GM19467 (cell line): ENCODE measurements around the gene PPFIBP1.

Source experiments
- ATAC-seq: cut with Tn5 transposase; IDR thresholded peaks from one replicate; pipeline ENCODE4 v1.9.1; 2021; ENCODE audit warnings: mild to moderate bottlenecking, moderate library complexity; ENCODE audit not compliant: unreplicated experiment

Gene PPFIBP1

DNA sequence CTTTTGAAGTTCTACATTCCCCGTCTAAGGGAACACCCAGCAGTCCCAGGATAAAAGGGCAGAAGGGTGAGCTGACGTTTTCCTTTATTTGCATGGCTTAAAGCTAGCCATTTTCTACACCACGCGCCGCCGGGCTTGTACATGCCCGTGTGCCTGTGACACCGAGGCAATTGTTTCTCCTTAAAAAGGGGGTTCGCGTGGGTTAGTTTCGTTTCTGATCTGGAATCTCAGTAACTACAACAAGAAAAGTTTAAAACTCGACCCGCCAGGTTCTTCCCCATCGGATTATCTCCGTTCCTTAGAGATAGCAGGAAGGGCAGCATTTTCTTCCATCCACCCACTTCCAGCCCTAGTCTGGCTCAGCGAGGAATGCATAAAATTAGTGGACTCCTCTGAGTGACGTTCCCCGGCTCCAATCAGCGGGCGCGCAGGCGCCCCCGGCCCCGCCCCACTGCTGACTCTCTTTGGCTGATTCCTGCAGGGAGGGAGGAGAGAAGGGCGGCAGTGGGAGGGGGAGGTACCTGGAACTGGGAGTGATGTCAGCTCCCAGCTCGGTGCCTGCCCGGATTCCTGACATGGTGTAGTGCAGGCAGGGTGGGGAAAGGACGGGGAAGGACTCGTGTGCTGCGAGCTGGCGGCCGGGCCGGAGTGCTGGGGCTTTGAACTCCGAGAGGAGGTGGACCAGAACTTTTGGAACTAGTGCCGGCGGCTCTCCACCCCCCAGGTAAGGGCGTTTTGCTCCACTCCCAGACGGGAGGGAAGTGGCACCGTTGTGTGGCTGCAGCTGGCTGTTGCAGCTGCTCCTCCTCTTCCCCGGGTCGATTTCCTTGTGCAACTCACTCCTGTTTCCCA lies at the start of gene PPFIBP1:
Gene PPFIBP1, plus strand, starts transcription at position 565 of the 852 bp plus-strand sequence. CDS start 109,191 bp downstream, outside the sequence.
- ATAC-seq, result peak; percentile 93

DNA sequence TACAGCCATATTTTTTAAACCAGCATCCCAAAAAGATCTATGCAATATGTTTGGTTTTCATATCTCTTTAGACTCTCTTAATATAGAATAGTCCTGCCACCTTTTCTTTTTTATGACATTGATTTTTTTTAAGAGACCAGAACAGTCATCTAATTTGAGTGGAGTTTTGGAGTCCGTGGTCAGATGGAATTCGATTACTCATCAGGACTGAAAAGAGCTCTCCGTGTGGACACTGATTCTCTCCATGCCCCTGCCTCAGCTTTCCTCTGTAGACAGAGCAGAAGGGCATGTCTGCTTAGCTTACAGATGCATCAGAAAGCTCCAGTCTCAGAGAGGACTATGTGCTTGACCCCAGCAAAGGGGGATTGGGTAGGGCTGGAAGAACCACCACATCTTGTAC lies 49.7 kb upstream of the PPFIBP1 start:
- ATAC-seq, result no peak

DNA sequence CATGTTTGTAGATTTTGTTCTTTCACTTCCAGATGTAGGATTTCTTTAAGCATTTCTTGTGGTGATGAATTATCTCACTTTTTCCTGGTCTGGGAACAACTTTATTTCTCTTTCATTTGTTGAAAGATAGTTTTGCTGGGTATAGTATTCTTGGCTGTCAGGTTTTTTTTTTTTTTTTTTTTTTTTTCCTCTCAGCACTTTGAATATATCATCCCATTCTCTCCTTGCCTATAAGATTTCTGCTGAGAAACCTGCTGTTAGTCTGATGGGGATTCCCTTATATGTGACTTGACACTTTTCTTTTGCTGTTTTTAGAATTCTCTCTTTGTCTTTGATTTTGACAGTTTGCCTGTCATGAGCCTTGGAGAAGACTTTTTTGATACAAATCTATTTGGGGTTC lies 47.0 kb upstream of the PPFIBP1 start:
- ATAC-seq, result no peak

DNA sequence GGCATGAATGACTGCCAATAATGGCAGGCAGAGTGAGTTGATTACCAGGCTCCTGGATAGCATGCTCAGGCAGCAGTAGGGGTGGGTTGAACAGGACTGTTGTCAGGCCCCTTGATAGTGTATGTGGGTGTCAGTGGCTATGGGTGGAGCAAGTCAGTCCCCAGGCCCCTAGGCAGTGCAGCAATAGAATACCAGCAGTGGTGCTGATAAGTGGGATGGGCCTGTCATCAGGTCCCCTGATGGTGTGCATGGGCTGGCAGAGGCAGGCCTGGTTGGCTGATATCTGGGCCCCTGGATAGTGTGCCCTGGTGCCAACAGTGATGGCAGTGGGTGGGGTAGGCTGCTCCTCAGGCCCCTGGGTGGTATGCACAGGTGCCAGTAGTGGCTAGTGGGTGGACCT lies 45.1 kb upstream of the PPFIBP1 start:
- ATAC-seq, result no peak

DNA sequence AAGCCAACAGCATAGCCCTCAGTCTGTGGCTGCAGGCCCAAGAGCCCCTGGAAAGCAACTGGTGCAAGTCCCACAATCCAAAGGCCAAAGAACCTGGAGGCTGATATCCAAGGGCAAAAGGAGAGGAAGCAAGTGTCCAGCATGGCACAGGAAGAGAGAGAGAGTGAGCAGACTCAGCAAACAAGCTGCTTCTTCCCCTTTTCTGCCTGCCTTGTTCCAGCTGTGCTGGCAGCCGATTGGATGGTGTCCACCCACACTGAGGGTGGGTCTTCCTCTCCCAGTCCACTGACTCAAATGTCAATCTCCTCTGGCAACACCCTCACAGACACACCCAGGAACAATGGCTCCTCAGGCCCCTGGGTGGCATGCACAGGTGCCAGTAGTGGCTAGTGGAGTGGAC lies 44.0 kb upstream of the PPFIBP1 start:
- no peak for ATAC-seq

DNA sequence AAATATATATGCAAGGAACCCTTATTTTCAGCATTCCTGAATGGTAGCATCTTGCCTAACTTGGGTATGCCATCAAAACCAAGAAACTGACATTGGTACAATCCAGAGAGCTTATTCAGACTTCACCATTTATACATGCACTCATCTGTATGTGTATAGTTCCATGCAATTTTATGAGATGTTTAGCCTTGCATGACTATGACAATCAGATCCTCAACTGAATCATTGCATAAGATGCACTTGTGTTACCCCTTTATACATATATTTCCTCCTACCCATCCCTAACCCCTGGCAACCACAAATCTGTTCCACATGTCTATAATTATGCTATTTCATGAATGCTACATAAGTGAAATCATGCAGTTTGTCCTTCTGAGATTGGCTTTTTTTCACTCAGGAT lies 37.0 kb upstream of the PPFIBP1 start:
- ATAC-seq, result no peak

DNA sequence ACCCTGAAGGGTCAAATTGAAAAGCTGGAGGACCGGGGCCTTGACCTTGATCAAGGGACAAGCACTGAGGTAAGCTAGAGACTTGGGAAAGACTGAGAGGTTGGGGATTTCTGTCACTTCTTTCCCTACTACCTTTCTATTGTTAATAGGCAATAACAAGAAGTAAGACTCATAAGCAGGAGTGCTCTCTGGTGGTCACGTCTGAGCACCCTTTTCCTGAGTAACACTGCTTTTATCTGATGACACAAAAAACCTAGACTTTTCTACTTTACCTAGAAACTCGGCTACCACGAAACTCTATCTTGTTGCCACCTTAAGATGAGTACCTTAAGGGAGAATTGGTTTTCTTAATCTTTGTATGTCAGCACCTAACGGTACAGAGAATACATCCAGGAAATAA lies 35.5 kb upstream of the PPFIBP1 start:
- no peak for ATAC-seq

DNA sequence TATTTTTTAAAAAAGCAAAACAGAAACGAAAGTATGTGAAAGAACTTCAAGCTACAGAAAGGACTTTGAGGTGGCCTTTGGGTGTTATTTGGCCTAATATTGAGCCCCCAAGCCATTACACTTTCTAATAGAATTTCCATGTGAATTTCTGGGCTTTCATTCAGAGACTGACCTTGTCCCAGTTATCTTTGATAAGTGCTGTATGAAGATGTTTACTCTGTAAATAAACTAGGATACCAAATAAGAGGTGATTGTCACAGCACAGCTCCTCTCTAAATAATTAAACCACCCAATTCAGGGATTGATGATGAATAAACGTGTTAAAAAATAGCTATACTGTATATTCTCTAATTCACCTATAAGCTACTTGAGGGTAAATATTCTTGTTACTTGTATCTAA lies 32.8 kb upstream of the PPFIBP1 start:
- no peak for ATAC-seq

DNA sequence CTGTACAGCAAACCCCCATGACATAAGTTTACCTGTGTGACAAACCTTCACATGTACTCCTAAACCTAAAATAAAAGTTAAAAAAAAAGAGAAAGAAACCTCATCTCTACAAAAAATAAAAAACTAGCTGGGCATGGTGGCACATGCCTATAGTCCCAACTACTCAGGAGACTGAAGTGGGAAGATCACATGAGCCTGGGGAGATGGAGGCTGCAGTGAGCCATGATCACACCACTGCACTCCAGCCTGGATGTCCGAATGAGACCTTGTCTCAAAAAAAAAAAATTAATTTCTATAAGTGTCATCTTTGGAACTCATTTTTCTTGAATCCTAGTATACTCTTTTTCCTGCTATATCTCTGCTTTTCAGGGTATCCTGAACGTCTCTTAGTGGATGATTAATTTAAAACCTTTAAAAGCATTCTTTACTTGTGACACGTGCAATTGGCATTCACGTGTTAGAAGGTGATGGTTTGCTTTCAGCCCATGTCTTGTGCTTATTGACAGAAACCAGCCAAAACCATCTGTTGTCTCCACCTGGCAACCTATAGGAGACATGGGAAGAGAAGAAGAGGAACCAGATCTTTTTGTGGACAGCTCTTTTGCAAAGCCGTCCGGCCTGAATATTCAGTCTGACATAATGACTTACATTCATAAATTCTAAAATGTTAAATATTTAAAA lies 30.6 kb upstream of the PPFIBP1 start:
- no peak for ATAC-seq

DNA sequence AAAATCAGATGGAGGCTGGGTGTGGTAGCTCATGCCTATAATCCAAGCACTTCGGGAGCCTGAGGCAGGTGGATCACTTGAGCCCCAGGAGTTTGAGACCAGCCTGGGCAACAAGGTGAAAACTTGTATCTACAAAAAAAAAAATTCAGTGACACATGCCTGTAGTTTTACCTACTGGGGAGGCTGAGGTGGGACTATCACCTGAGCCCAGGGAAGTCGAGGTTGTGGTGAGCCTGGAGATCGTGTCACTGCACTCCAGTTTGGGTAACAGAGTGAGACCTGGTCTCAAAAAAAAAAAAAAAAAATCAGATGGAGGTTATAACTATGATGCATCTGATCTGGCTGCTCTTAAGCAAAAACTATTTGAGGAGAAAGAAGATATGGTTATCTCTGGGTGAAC lies 26.6 kb upstream of the PPFIBP1 start:
- ATAC-seq, result no peak

DNA sequence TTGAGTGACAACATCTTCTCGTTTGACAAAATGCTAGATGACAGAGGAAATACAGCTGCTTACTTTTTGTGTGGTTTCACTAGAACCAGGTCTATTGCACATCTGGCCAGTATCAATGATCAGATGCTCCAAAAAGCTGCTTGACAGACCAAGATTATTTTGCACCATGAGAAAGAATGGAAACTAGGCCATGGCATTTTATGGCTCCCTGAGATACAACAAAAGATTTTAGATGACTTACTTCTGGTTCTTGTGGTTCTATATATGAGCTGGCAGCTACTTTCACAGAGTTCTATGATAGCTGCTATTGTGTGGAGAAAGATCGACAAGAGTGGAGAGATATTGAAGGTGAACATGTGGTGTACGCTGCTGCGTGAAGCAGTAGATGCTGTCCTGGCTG lies 25.9 kb upstream of the PPFIBP1 start:
- ATAC-seq, result no peak

DNA sequence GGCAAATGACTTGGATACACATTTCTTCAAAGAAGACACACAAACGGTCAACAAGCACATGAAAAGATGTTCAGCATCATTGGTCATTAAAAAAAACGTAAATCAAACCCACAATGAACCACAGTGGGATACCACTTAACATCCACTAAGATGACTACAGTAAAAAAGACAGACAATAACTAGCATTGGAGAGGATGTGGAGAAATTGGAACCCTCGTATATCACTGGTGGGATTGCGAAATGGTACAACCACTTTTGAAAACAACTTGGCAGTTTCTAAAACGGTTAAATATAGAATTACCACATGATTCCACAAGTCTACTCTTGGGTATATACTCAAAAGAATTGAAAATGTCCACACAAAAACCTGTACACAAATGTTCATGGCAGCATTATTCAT lies 25.2 kb upstream of the PPFIBP1 start:
- ATAC-seq, result no peak

DNA sequence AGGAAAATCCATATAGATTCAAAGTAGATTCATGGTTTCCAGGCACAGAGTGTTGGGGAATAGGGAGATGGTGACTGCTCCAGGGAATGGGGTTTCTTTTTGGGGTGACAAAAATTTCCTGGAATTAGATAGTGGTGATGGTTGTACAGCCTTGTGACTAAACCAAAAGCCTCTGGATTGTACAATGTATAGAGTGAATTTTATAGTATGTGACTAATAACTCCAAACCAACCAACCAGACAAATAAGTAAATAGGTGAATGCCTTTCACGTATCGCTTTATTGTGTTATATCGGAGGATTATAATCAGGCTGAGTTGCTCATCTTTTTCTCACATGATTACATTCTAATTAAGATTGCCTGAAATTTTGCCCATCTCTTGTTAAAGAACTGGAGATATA lies 24.6 kb upstream of the PPFIBP1 start:
- ATAC-seq, result no peak

DNA sequence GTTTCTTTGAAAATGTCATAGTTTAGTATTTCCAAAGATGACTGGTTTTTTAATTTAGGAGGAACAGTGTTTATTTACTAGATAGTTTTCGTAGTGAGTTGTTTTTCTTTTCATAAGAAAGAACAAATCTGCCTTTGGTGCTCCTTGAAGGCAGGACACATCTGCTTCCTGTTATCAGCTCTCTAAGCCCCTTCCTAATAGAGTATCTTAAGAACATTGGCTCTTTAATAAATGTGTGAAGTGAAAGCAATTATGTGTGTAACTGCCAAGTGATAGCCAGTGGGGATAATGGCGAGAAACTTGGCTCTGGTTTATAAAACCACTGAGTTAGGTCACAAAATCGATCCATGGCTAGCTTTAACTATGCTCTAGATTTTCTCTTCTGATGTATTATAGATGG lies 23.5 kb upstream of the PPFIBP1 start:
- no peak for ATAC-seq

DNA sequence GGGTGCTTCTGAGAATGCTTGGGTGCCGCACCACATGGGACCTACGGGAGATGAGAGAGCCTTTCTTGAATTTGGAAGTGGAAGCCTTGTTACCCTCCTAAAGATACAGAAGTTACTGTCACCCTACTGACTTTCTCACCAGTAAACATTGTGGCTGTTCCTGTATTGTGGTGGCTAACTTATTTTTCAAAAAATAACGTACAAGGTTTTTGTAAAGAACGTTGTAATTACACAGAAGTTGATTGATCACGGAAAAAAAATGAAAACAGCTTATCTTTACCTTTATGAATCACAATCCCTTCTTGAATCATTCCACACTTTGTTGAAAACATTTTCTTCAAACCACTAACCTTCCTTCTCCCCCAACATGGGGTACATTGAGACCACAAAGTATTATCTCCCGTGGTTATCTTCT lies 22.0 kb upstream of the PPFIBP1 start:
- no peak for ATAC-seq

DNA sequence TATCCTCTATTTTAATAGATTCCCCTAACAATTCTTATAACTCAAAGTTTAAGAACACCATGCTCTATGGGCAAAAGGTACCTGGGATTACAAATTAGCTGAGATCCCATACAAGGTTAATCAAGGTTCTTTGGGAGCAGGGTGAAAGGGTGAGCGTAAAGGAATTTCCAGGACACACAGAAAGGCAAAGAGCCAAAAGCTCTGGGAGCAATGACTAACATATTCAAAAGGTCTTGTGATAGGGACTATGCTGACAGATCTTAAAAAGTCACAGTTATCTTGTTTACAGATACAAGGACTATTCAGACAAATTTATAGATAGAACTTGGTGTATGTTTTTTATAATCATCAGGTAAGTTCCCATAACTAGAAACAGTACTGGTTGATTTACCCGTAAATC lies 19.5 kb upstream of the PPFIBP1 start:
- no peak for ATAC-seq

DNA sequence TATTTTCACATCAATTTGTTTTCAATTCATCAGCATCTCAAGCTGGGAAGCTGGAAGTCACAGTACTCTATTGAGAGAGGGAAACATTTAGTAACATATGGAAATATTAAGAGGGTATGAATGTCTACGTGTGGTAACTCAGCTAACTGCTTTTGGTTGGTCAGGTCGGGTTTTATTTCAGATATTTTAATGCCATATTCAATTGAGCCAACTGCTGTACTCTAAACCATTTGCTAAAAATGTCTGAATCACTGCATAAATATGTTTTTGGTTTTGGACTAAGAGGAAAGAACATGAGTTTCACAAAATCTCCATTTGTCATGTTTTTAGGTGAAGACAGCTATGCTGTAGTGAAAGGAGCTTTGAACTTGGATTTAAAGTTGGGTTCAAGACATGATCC lies 18.9 kb upstream of the PPFIBP1 start:
- ATAC-seq, result no peak

DNA sequence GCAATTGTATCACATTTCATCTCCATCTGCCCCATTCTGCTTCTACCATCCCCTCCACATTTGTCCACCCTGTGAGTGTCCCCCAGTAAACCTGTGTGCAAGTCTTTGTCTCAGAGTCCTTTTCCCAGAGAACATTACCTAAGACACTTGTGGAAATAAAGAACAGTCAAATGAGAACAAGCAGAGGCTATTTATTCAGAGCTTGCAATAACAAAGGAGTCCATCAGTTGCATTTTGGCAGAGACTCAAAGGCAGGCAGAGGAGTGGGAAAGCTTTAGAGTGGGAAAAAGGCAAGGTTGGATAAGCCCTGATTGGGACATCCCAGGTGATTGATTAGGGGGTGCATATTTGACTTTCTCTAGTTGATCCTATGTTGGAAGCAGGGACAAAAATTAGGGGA lies 18.2 kb upstream of the PPFIBP1 start:
- ATAC-seq, result no peak

DNA sequence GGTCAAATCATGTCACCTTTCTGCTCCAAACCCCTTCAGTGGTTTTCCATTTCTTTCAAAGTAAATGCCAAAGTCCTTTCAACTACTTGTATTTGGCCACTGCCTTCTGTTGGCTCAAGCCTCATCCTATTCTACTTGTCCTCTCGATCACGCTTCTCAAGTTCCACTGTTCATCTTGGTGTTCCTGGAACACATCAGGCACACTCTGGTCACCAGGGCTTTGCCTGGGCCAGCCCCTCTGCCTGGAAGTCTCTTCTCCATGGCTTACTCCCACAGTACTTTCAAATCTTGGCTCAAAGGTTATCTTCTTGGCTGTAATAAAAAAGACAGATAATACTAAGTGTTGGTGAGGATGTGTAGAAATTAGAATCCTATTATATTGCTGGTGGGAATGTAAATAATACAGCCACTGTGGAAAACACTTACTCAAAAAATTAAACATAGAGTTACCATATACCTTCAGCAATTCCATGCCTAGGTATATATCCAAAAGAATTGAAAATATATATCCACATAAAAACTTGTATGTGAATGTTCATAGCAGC lies 17.3 kb upstream of the PPFIBP1 start:
- no peak for ATAC-seq

DNA sequence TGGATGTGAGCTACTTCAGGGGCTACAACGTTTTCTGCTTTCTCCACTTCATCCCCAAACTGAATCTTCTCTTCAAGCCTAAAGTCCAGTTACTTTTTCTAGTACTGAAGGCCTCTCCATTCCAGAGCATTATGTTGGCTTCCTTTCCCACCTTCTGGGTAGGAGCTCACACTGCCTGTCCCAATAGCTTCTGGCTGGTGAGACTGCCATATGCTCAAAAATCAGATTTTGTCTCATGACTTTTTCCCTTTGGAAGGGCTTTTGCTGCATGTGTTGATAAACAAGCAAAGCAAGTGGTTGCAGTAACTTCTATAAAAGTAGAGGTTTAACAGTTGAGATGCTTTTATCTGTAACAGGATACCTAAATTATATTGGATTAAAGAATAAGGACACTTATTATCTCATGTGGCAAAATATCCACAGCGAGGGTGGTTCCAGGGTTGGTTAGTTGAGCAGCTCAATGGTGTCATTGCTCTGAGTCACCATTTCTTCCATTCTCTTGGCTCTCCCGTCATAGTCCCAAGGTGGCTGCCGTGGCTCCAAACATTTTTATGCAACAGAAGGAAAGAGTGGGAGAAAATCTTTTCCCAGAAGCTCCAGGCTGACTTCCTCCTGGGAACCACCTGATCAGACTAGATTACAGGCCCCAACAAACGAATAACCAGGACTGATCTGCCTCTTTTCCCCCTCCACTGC lies 15.1 kb upstream of the PPFIBP1 start:
- no peak for ATAC-seq

DNA sequence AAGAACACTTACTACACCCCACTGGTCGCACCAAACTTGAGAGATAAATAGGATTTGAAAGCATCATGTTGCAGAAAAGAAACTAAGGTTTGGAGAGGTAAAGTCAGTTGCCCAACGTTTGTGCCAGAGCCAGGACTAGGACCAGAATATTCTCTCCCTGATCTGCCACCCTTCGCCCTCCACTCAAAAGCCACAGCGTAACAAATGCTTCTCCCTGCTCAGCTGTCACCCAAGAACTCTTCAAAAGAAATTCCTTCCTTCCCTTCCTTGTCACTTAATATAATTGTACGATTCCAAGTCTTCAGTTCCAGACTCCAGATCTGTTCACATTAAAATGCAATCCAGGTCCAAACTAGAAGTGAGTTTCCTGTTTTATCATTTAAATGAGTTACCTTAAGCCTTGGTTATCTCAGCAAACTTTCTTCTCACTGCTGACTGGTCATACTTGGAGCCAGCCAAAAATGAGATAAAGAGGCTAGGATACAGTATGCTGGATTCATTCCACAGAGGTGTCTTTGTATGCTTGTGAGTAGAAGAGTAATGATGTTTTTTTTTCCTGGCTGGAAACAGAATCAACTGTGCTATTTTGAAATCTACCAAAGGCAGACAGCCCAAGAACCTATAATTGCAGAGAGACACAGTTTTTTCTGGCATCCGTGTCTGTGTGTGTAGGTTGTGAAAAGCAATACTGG lies 12.8 kb upstream of the PPFIBP1 start:
- no peak for ATAC-seq
